ENCODE measurements around the gene ETNK2. TPM values are rescaled to one million over a fixed set of nuclear protein-coding genes. Genes with fewer than 3 reads are reported as not detected.
A peak's percentile ranks its signal among the peaks of the same experiment; 100 is the strongest.

Gene ETNK2
- total and polyA plus RNA-seq, 2 of the 8 experiments (the other 6 are each of a cell fraction or from before 2014, with no cell fraction given) = 20.1 to 26.7 TPM

- DNase-seq (ENCODE audit: low read depth in 1 of 2, low spot score in 2 of 2) (no peak), FAIRE-seq (no peak)
- Histone ChIP-seq H2BK120ac (replicated peaks; ENCODE audit: low read depth, low read length) (no peak overlapping the region), H3K27ac (ENCODE audit: low read depth, low read length) (no peak overlapping the region; the same call in 1 of the 2 replicates), H4K5ac (ENCODE audit: insufficient read length, low read depth, low read length) (no peak overlapping the region), H4K20me1 (replicated peaks in 1 of 2; ENCODE audit: control insufficient read depth in 1 of 2, insufficient read depth in 2 of 2, low read length in 2 of 2) (no peaks in the 10 kb centered on the region), H3K4ac (replicated peaks; ENCODE audit: insufficient read length, low read depth, low read length) (no peak overlapping the region), H3K79me2 (ENCODE audit: control insufficient read depth in 1 of 2, insufficient read depth in 2 of 2, low read length in 2 of 2) (no peaks in the 10 kb centered on the region), H2BK15ac (ENCODE audit: low read length) (0 out of 2 replicates have a peak overlapping the region, but pooled peaks have one; percentile 53), H2AFZ (ENCODE audit: low read length) (no peak overlapping the region), H2AK5ac (ENCODE audit: low read depth, low read length) (no peak overlapping the region), H3K79me1 (ENCODE audit: low read depth, low read length) (peaks cover 2% of the 10 kb centered on the region; the same call in 1 of the 2 replicates), H3K23ac (ENCODE audit: insufficient read length) (no peak overlapping the region), H3K14ac (ENCODE audit: insufficient read length) (no peak overlapping the region), H3K18ac (ENCODE audit: extremely low read depth, low read length) (peak overlapping the region; percentile 41; the same call in 1 of the 2 replicates), H2BK12ac (ENCODE audit: low read depth, low read length) (0 out of 2 replicates have a peak overlapping the region, but pooled peaks have one; percentile 84), H3K27me3 (replicated peaks in 1 of 4; ENCODE audit: control insufficient read depth in 3 of 4, extremely low read depth in 1 of 4, insufficient read depth in 3 of 4, low read length in 3 of 4) (peaks cover 0 to 8% (median 7%) of the 10 kb centered on the region in 4 experiments; a peak in 4 of 7 replicates), H3K4me2 (ENCODE audit: insufficient read depth in 1 of 2, low read depth in 2 of 2, low read length in 2 of 2) (peak overlapping the region in 1 of 2 experiments; percentile 52; a peak in 1 of 4 replicates), H3K56ac (replicated peaks; ENCODE audit: insufficient read length, low read depth, low read length) (no peak overlapping the region), H4K91ac (replicated peaks; ENCODE audit: insufficient read length, low read length) (no peak overlapping the region), H3K23me2 (ENCODE audit: low read depth, low read length) (peaks cover 3% of the 10 kb centered on the region; the same call in 1 of the 2 replicates), H3K4me3 (ENCODE audit: extremely low read depth in 1 of 4, insufficient read depth in 2 of 4, low read depth in 3 of 4, low read length in 4 of 4) (no peak overlapping the region), H3K4me1 (replicated peaks in 1 of 4; ENCODE audit: control insufficient read depth in 3 of 4, insufficient read depth in 4 of 4, low read length in 3 of 4) (peaks cover 5 to 39% (median 24%) of the 10 kb centered on the region in 4 experiments), H3K9ac (replicated peaks in 1 of 4; ENCODE audit: extremely low read depth in 1 of 4, low read depth in 3 of 4, low read length in 3 of 4) (no peak overlapping the region), H3K36me3 (ENCODE audit: control insufficient read depth in 2 of 4, insufficient read depth in 4 of 4, low read length in 3 of 4) (no peaks in the 10 kb centered on the region), H2BK5ac (ENCODE audit: low read depth, low read length) (peak overlapping the region; percentile 37; the same call in 1 of the 2 replicates), H4K8ac (ENCODE audit: extremely low read depth, insufficient read depth, low read length) (no peak overlapping the region), H2BK20ac (ENCODE audit: low read length) (peak overlapping the region; percentile 44; the same call in 1 of the 2 replicates), H3K9me3 (ENCODE audit: insufficient read depth in 2 of 2, low read depth in 1 of 2, low read length in 1 of 2) (no peaks in the 10 kb centered on the region)
- WGBS, 2 experiments (ENCODE audit: extremely low coverage in 1 of 2, insufficient coverage in 1 of 2, insufficient read length in 1 of 2, insufficient replicate concordance in 2 of 2, low coverage in 1 of 2, low lambda C conversion rate in 2 of 2, missing lambda C conversion rate in 1 of 2) = 95% methylated on average over 6 of the region's 6 CpGs; no CpG with 5 or more reads in 1 of the 2 experiments
- CTCF ChIA-PET (ENCODE audit: partially characterized antibody) = interaction anchor here (0.5 to 9.8 kb wide), 4 partner anchors 11 to 1935 kb away, joined by 3 to 99 read pairs (median 4); no protein-coding TSS in a partner anchor
- POLR2A ChIA-PET (ENCODE audit: partially characterized antibody) = interaction anchor here (0.7 to 2.8 kb wide), 3 partner anchors 10 to 282 kb away, joined by 3 to 14 read pairs (median 3); no protein-coding TSS in a partner anchor
- TF ChIP-seq NANOG (IDR thresholded peaks at IDR 0.05; ENCODE audit: insufficient read depth, low read depth, low read length, poor library complexity, severe bottlenecking) = no peak
- no peak for TF ChIP-seq CHD1 (IDR thresholded peaks at IDR 0.05; ENCODE audit: low read depth, low read length)
Measured at GRCh38 chr1:204146309-204146708, 5.5 kb downstream of the ETNK2 start.
